Nephron (organoid): ENCODE measurements around the gene DPRX.
"Not testable (repeated sequence)": the region's sequence is repeated elsewhere in the genome, so short reads cannot be mapped to it uniquely, and the experiment has no call there.

Source experiments
- H3K27ac Mint-ChIP-seq, 3 experiments: 2 replicates each; pipeline ENCODE4 v1.8.0; 2020; ENCODE audit warnings: mixed read lengths in 3 of 3, mild to moderate bottlenecking in 2 of 3, moderate library complexity in 1 of 3
- H3K27me3 Mint-ChIP-seq: 2 replicates; pipeline ENCODE4 v1.8.0; 2021; ENCODE audit warnings: low read depth, mild to moderate bottlenecking, moderate library complexity, mixed read lengths
- H3K36me3 Mint-ChIP-seq: 2 replicates; pipeline ENCODE4 v1.8.0; 2020; ENCODE audit warnings: low read depth, mixed read lengths
- H3K4me1 Mint-ChIP-seq: 2 replicates; pipeline ENCODE4 v1.8.0; 2020; ENCODE audit warnings: mixed read lengths
- H3K4me3 Mint-ChIP-seq, 3 experiments: 2 replicates each; pipeline ENCODE4 v1.8.0; 2020; ENCODE audit warnings: mild to moderate bottlenecking in 3 of 3, mixed read lengths in 3 of 3, moderate library complexity in 2 of 3
- H3K9me3 Mint-ChIP-seq: 2 replicates; pipeline ENCODE4 v1.8.0; 2020; ENCODE audit warnings: mixed read lengths
- CTCF ChIP-seq, 3 experiments: fragments of 200-600 bp; sonication (generic); IDR thresholded peaks; one replicate each; pipeline ENCODE4 v1.5.0; 2021; ENCODE audit warnings: antibody characterized with exemption in 3 of 3; ENCODE audit not compliant: unreplicated experiment in 3 of 3

Gene DPRX

GRCh38 chr19:53657778-53658177, 26.0 kb downstream of the DPRX start:
- Mint-ChIP-seq H3K4me3 (no peak overlapping the region), H3K36me3 (peaks cover 2% of the 10 kb centered on the region), H3K27ac (no peak overlapping the region), H3K9me3 (peaks cover 12% of the 10 kb centered on the region), H3K27me3 (no peaks in the 10 kb centered on the region), H3K4me1 (no peaks in the 10 kb centered on the region)
- no peak for TF ChIP-seq CTCF (IDR thresholded peaks at IDR 0.05; ENCODE audit: unreplicated experiment in 3 of 3)

GRCh38 chr19:53659292-53659691, 27.5 kb downstream of the DPRX start:
- TF ChIP-seq CTCF (IDR thresholded peaks at IDR 0.05; ENCODE audit: unreplicated experiment in 3 of 3), result peak; percentile 18 to 36 (median 32)
- Mint-ChIP-seq H3K4me3 (no peak overlapping the region), H3K27ac (no peak overlapping the region), H3K27me3 (no peaks in the 10 kb centered on the region), H3K36me3 (no peaks in the 10 kb centered on the region), H3K9me3 (peaks cover 8% of the 10 kb centered on the region), H3K4me1 (no peaks in the 10 kb centered on the region)

- H3K36me3 Mint-ChIP-seq, result no peaks in the 10 kb centered on the region
- H3K4me3 Mint-ChIP-seq, result no peak overlapping the region
- H3K9me3 Mint-ChIP-seq, result peaks cover 4% of the 10 kb centered on the region
- no peaks in the 10 kb centered on the region for H3K27me3 Mint-ChIP-seq
- no peaks in the 10 kb centered on the region for H3K4me1 Mint-ChIP-seq
- H3K27ac Mint-ChIP-seq, result no peak overlapping the region
- no peak for TF ChIP-seq CTCF (IDR thresholded peaks at IDR 0.05; ENCODE audit: unreplicated experiment in 3 of 3)
These were observed 28.8 kb downstream of the DPRX start for GRCh38 chr19:53660584-53660983.

GRCh38 chr19:53662209-53662608, 30.4 kb downstream of the DPRX start:
- Mint-ChIP-seq H3K9me3 (no peaks in the 10 kb centered on the region), H3K27ac (no peak overlapping the region), H3K36me3 (no peaks in the 10 kb centered on the region), H3K4me3 (no peak overlapping the region), H3K27me3 (no peaks in the 10 kb centered on the region), H3K4me1 (no peaks in the 10 kb centered on the region)
- TF ChIP-seq CTCF (IDR thresholded peaks at IDR 0.05; ENCODE audit: unreplicated experiment in 3 of 3), result no peak

GRCh38 chr19:53664152-53664551, 32.4 kb downstream of the DPRX start:
- Mint-ChIP-seq H3K4me3 (no peak overlapping the region), H3K36me3 (no peaks in the 10 kb centered on the region), H3K27me3 (no peaks in the 10 kb centered on the region), H3K27ac (no peak overlapping the region), H3K9me3 (no peaks in the 10 kb centered on the region), H3K4me1 (no peaks in the 10 kb centered on the region)
- no peak for TF ChIP-seq CTCF (IDR thresholded peaks at IDR 0.05; ENCODE audit: unreplicated experiment in 3 of 3)

- Mint-ChIP-seq H3K4me1 (no peaks in the 10 kb centered on the region), H3K36me3 (no peaks in the 10 kb centered on the region), H3K27ac (no peak overlapping the region), H3K4me3 (no peak overlapping the region), H3K9me3 (no peaks in the 10 kb centered on the region), H3K27me3 (no peaks in the 10 kb centered on the region)
- no peak for TF ChIP-seq CTCF (IDR thresholded peaks at IDR 0.05; ENCODE audit: unreplicated experiment in 3 of 3)
These were observed 33.0 kb downstream of the DPRX start for GRCh38 chr19:53664760-53665159.

- H3K4me1 Mint-ChIP-seq, H3K4me3 Mint-ChIP-seq, H3K36me3 Mint-ChIP-seq, H3K27ac Mint-ChIP-seq, H3K27me3 Mint-ChIP-seq, H3K9me3 Mint-ChIP-seq: not testable (repeated sequence)
These were observed 34.5 kb downstream of the DPRX start for GRCh38 chr19:53666331-53666730.

GRCh38 chr19:53668804-53669203, 37.0 kb downstream of the DPRX start:
- not testable (repeated sequence) for H3K36me3 Mint-ChIP-seq, H3K4me1 Mint-ChIP-seq, H3K9me3 Mint-ChIP-seq, H3K27ac Mint-ChIP-seq, H3K27me3 Mint-ChIP-seq, H3K4me3 Mint-ChIP-seq
